ENCODE data around the gene DNAH17.
"Not testable (repeated sequence)": the region's sequence is repeated elsewhere in the genome, so short reads cannot be mapped to it uniquely, and the experiment has no call there.

The DNAH17 gene

GRCh38 chr17:78522031-78522809 lies 55.0 kb downstream of the DNAH17 start:
- no peak for DNase-seq

GRCh38 chr17:78517421-78517820 lies 59.8 kb downstream of the DNAH17 start:
- no peak for DNase-seq

GRCh38 chr17:78515480-78515879 lies 61.7 kb downstream of the DNAH17 start:
- DNase-seq = no peak

GRCh38 chr17:78514521-78514920 lies 62.7 kb downstream of the DNAH17 start:
- DNase-seq = no peak

GRCh38 chr17:78512976-78513375 lies 64.2 kb downstream of the DNAH17 start:
- no peak for DNase-seq

GRCh38 chr17:78510141-78511075 lies 66.8 kb downstream of the DNAH17 start:
- DNase-seq = no peak

- DNase-seq = no peak
These were observed 69.7 kb downstream of the DNAH17 start for GRCh38 chr17:78507526-78507925.

- DNase-seq = no peak
These were observed 70.5 kb downstream of the DNAH17 start for GRCh38 chr17:78506454-78507309.

- DNase-seq = no peak
These were observed 72.9 kb downstream of the DNAH17 start for GRCh38 chr17:78504156-78504925.

GRCh38 chr17:78503388-78503787 lies 73.8 kb downstream of the DNAH17 start:
- not testable (repeated sequence) for DNase-seq

- DNase-seq = no peak
These were observed 74.5 kb downstream of the DNAH17 start for GRCh38 chr17:78502611-78503148.

- no peak for DNase-seq
These were observed 75.8 kb downstream of the DNAH17 start for GRCh38 chr17:78501241-78502036.

GRCh38 chr17:78500806-78501205 lies 76.4 kb downstream of the DNAH17 start:
- no peak for DNase-seq

- no peak for DNase-seq
These were observed 77.3 kb downstream of the DNAH17 start for GRCh38 chr17:78499715-78500540.

- DNase-seq = no peak
These were observed 78.3 kb downstream of the DNAH17 start for GRCh38 chr17:78498848-78499247.

GRCh38 chr17:78497115-78497540 lies 80.1 kb downstream of the DNAH17 start:
- peak; percentile 68 for DNase-seq

- DNase-seq = no peak
These were observed 80.9 kb downstream of the DNAH17 start for GRCh38 chr17:78496311-78496710.

GRCh38 chr17:78495634-78496033 lies 81.6 kb downstream of the DNAH17 start:
- DNase-seq = no peak

- no peak for DNase-seq
These were observed 82.4 kb downstream of the DNAH17 start for GRCh38 chr17:78494696-78495330.
